ENCODE measurements around the gene PLXNA2. TPM values are rescaled to one million over a fixed set of nuclear protein-coding genes. Genes with fewer than 3 reads are reported as not detected.

Gene PLXNA2
- total and polyA plus RNA-seq, 2 of the 13 experiments (the other 11 are each of a cell fraction or from before 2014, with no cell fraction given): 1.1 to 2.1 TPM

DNA sequence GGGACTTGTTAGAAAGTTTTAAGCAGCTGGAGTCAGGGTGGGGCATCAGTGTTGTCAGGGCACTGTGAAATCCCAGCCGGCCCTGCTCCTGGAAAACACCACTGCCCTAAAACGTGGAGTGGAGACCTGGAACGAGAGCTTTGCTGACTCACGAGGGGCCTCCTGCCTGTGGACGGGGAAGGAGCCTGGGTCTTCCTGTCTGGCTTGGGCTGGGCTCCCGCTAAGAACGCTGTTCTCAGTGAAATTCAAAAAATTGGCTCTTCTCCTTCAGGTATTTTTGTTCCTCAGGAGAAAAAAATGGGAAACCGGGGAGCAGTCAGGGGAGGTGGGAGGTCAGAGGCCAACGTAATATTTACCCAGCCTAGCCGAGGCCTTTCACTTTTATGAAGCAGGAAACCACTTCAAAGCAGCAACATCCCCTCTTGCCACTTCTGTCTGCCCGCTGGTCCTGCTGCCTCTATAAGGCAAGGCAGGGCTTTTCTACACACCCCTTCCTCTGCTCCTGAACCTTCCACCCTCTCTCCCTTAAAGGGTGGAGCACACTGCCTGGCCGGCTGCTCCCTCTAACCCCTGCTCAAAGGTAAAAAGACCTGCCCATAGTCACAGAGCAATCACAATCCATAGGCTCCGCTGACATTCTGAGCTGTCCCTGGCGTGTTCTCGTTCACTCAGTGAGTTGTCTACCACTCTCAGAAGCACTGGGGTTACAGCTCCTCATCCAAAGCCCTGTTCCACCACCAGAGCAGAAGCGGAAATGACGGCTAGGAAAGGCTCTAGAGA is 8.0 kb downstream of the PLXNA2 start (continued):
- no peak for TF ChIP-seq HNRNPK (IDR thresholded peaks at IDR 0.05; ENCODE audit: low read depth, low read length, poor library complexity, severe bottlenecking)
- TF ChIP-seq, protein P1, sequence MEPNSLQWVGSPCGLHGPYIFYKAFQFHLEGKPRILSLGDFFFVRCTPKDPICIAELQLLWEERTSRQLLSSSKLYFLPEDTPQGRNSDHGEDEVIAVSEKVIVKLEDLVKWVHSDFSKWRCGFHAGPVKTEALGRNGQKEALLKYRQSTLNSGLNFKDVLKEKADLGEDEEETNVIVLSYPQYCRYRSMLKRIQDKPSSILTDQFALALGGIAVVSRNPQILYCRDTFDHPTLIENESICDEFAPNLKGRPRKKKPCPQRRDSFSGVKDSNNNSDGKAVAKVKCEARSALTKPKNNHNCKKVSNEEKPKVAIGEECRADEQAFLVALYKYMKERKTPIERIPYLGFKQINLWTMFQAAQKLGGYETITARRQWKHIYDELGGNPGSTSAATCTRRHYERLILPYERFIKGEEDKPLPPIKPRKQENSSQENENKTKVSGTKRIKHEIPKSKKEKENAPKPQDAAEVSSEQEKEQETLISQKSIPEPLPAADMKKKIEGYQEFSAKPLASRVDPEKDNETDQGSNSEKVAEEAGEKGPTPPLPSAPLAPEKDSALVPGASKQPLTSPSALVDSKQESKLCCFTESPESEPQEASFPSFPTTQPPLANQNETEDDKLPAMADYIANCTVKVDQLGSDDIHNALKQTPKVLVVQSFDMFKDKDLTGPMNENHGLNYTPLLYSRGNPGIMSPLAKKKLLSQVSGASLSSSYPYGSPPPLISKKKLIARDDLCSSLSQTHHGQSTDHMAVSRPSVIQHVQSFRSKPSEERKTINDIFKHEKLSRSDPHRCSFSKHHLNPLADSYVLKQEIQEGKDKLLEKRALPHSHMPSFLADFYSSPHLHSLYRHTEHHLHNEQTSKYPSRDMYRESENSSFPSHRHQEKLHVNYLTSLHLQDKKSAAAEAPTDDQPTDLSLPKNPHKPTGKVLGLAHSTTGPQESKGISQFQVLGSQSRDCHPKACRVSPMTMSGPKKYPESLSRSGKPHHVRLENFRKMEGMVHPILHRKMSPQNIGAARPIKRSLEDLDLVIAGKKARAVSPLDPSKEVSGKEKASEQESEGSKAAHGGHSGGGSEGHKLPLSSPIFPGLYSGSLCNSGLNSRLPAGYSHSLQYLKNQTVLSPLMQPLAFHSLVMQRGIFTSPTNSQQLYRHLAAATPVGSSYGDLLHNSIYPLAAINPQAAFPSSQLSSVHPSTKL (CRISPR knock-in tag; IDR thresholded peaks at IDR 0.05): peak; percentile 81
- TF ChIP-seq NKX3-1 (CRISPR knock-in tag; IDR thresholded peaks at IDR 0.05): no peak
- TF ChIP-seq PATZ1 (CRISPR knock-in tag; IDR thresholded peaks at IDR 0.05): peak; percentile 55; the same call in 1 of the 2 replicates
- no peak for TF ChIP-seq ZNF121 (CRISPR knock-in tag; IDR thresholded peaks at IDR 0.05)
- peak; percentile 47; the same call in 1 of the 2 replicates for TF ChIP-seq MTA1 (CRISPR knock-in tag; IDR thresholded peaks at IDR 0.05; ENCODE audit: borderline replicate concordance)
- no peak for TF ChIP-seq ZNF234 (CRISPR knock-in tag; conservative IDR thresholded peaks at IDR 0.05)
- TF ChIP-seq BCL3 (CRISPR knock-in tag; IDR thresholded peaks at IDR 0.05): no peak
- no peak for TF ChIP-seq ARHGAP35 (CRISPR knock-in tag; IDR thresholded peaks at IDR 0.05; ENCODE audit: borderline replicate concordance)
- no peak for TF ChIP-seq TOE1 (CRISPR knock-in tag; IDR thresholded peaks at IDR 0.05)
- TF ChIP-seq ISL2 (CRISPR knock-in tag; IDR thresholded peaks at IDR 0.05): peak; percentile 64
- peak; percentile 70 for TF ChIP-seq CREM (IDR thresholded peaks at IDR 0.05)
- no peak for TF ChIP-seq CREM (CRISPR knock-in tag; IDR thresholded peaks at IDR 0.05)
- TF ChIP-seq ZFP1 (CRISPR knock-in tag; IDR thresholded peaks at IDR 0.05): no peak
- no peak for TF ChIP-seq NFATC3 (CRISPR knock-in tag; IDR thresholded peaks at IDR 0.05)
- no peak for TF ChIP-seq HNRNPL (IDR thresholded peaks at IDR 0.05; ENCODE audit: low read depth, low read length)
- TF ChIP-seq CENPBD1 (CRISPR knock-in tag; IDR thresholded peaks at IDR 0.05; ENCODE audit: borderline replicate concordance, low read depth): no peak
- no peak for TF ChIP-seq RFX5 (IDR thresholded peaks at IDR 0.05; ENCODE audit: low read depth, low read length)
- TF ChIP-seq ZNF160 (CRISPR knock-in tag; IDR thresholded peaks at IDR 0.05): no peak
- TF ChIP-seq, protein P2, sequence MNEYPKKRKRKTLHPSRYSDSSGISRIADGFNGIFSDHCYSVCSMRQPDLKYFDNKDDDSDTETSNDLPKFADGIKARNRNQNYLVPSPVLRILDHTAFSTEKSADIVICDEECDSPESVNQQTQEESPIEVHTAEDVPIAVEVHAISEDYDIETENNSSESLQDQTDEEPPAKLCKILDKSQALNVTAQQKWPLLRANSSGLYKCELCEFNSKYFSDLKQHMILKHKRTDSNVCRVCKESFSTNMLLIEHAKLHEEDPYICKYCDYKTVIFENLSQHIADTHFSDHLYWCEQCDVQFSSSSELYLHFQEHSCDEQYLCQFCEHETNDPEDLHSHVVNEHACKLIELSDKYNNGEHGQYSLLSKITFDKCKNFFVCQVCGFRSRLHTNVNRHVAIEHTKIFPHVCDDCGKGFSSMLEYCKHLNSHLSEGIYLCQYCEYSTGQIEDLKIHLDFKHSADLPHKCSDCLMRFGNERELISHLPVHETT (CRISPR knock-in tag; conservative IDR thresholded peaks at IDR 0.05): no peak
- TF ChIP-seq PTBP1 (IDR thresholded peaks at IDR 0.05; ENCODE audit: low read depth, low read length, poor library complexity, severe bottlenecking): no peak

All from HepG2 (cell line).